Activated gamma-delta T cell treated with Interleukin-2 at 50 U/mL for 16 hours (primary cell): ENCODE data around the gene NPHP4.

Experiments
- DNase-seq: peaks from one replicate; pipeline ENCODE4 v3.0.0-alpha.2; 2020

The NPHP4 gene

DNA sequence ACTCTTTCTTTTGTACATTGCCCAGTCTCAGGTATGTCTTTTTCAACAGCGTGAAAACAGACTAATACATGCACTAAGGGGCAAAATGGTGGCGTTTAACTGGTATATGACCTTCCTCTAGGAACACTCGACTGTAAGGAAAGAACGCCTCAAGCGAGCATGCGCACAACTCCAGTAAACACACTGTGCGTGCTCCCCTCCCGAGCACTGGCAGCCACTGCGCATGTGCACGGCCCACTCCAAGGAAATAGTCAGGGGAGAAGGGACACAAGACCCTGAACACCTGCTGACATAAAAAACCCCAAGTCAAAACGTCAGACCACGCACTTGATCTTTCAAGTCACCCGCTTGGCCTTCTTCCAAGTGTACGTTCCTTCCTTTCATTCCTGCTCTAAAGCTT lies 173.5 kb downstream of the NPHP4 start:
- no peak for DNase-seq

DNA sequence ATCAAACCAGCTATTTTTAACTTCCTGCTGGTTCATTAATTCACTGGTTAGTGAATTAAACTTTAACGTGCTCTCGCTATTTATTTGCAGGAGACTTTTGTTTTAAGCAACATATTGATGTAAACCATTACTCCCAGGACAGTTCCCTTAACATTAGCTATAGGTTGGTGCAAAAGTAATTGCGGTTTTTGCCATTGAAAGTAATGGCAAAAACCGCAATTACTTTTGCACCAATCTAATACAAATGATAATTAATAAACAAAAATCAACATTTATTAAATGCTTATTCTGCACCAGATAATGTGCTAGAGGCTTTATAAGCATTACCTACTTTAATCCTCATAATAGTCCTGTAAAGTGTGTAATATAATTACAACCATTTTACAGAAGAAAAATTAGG lies 176.5 kb downstream of the NPHP4 start:
- no peak for DNase-seq

DNA sequence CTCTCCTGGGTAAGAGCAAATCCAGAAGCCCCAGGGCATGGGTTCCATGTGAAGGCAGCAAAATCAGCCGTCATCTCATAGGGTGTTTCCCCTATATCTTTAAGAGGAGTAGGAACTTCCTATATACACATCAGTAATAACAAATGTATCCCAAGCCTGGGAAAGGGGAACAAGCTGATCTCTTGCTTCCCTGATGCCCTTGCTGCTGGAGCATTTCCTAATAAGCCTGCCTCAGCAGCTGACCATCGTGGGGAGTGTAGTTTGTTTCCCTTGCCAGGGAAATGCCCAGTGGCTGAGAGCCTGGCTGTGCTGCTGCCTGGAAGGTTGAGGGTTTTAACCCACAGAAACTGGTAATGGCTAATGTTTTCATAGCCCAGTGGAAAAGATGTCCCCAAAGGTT lies 177.0 kb downstream of the NPHP4 start:
- no peak for DNase-seq

- DNase-seq = no peak
Observed at GRCh38 chr1:5814046-5814619, 178.1 kb downstream of the NPHP4 start.

GRCh38 chr1:5813480-5813879 lies 178.7 kb downstream of the NPHP4 start:
- no peak for DNase-seq
